WTC11 (cell line): Measurements from ENCODE around the gene CAMK1. TPM values are rescaled to one million over a fixed set of nuclear protein-coding genes. Genes with fewer than 3 reads are reported as not detected.
A peak's percentile ranks its signal among the peaks of the same experiment; 100 is the strongest.

Source experiments
- ATAC-seq: fragments of 200-7000 bp; cut with Tn5 transposase; 2 replicates; pipeline ENCODE4 v1.10.0; 2021; ENCODE audit warnings: mild to moderate bottlenecking, moderate library complexity
- Bru-seq: library from RNA; stranded (reverse); fragments of 400-500 nt; gene quantifications from one replicate; lab custom pipeline; 2021; lab: Mats Ljungman, UMichigan
- CTCF ChIA-PET: fragments of 300-600 bp; sonication (Branson Sonifier 250); formaldehyde crosslinking; loops from one replicate; lab custom pipeline; 2021; ENCODE audit warnings: antibody characterized with exemption; lab: Charles Lee
- POLR2A ChIA-PET: fragments of 350-600 bp; sonication (Branson Sonifier 250); formaldehyde crosslinking; loops from one replicate; lab custom pipeline; 2021; ENCODE audit warnings: antibody characterized with exemption; lab: Charles Lee
- DNase-seq: peaks from one replicate; pipeline ENCODE4 v3.0.0; 2021; ENCODE audit warnings: low spot score
- H3K27ac Mint-ChIP-seq: 2 replicates; pipeline ENCODE4 v1.8.0; 2021; ENCODE audit warnings: mixed read lengths
- H3K27me3 Mint-ChIP-seq: 2 replicates; pipeline ENCODE4 v1.8.0; 2021; ENCODE audit warnings: low read depth, mild to moderate bottlenecking, moderate library complexity, mixed read lengths
- H3K36me3 Mint-ChIP-seq: 2 replicates; pipeline ENCODE4 v1.8.0; 2021; ENCODE audit warnings: mixed read lengths
- H3K4me1 Mint-ChIP-seq: 2 replicates; pipeline ENCODE4 v1.8.0; 2022; ENCODE audit warnings: mixed read lengths
- H3K4me3 Mint-ChIP-seq: 2 replicates; pipeline ENCODE4 v1.8.0; 2021; ENCODE audit warnings: mild to moderate bottlenecking, moderate library complexity, mixed read lengths
- H3K9me3 Mint-ChIP-seq: 2 replicates; pipeline ENCODE4 v1.8.0; 2021; ENCODE audit warnings: mixed read lengths
- CREM ChIP-seq: sonication (generic); formaldehyde crosslinking; IDR thresholded peaks from 2 replicates; pipeline ENCODE4 v1.8.1; 2022; ENCODE audit warnings: mild to moderate bottlenecking, missing genetic modification reagents, moderate library complexity
- ELF4 ChIP-seq: sonication (generic); formaldehyde crosslinking; IDR thresholded peaks from 2 replicates; pipeline ENCODE4 v1.8.1; 2022; ENCODE audit warnings: low read depth, mild to moderate bottlenecking, moderate library complexity, missing genetic modification reagents
- EMX1 ChIP-seq: fragments of 250-450 bp; sonication (Bioruptor Pico); IDR thresholded peaks from 2 replicates; pipeline ENCODE4 v1.8.0; 2021; ENCODE audit warnings: mild to moderate bottlenecking
- ESRRA ChIP-seq: sonication (generic); formaldehyde crosslinking; IDR thresholded peaks from 2 replicates; pipeline ENCODE4 v1.8.1; 2022; ENCODE audit warnings: mild to moderate bottlenecking, missing genetic modification reagents, borderline replicate concordance
- GTF2I ChIP-seq: fragments of 250-450 bp; sonication (Bioruptor Pico); conservative IDR thresholded peaks from 2 replicates; pipeline ENCODE4 v1.4.0; 2021; ENCODE audit warnings: mild to moderate bottlenecking
- NFATC4 ChIP-seq: fragments of 250-450 bp; sonication (Bioruptor Pico); IDR thresholded peaks from 2 replicates; pipeline ENCODE4 v1.9.0; 2021; ENCODE audit warnings: mild to moderate bottlenecking
- NFE2L1 ChIP-seq: sonication (generic); formaldehyde crosslinking; IDR thresholded peaks from 2 replicates; pipeline ENCODE4 v1.8.1; 2023; ENCODE audit warnings: missing genetic modification reagents
- NR2C2 ChIP-seq: sonication (generic); formaldehyde crosslinking; IDR thresholded peaks from 2 replicates; pipeline ENCODE4 v1.8.0; 2022; ENCODE audit warnings: mild to moderate bottlenecking, missing genetic modification reagents
- NR3C1 ChIP-seq: sonication (generic); formaldehyde crosslinking; conservative IDR thresholded peaks from 2 replicates; pipeline ENCODE4 v1.8.1; 2023; ENCODE audit warnings: low read depth, mild to moderate bottlenecking, missing genetic modification reagents
- OVOL2 ChIP-seq: fragments of 250-450 bp; sonication (Bioruptor Pico); IDR thresholded peaks from 2 replicates; pipeline ENCODE4 v1.9.0; 2021; ENCODE audit warnings: mild to moderate bottlenecking, borderline replicate concordance
- SMAD4 ChIP-seq: sonication (generic); formaldehyde crosslinking; IDR thresholded peaks from 2 replicates; pipeline ENCODE4 v1.8.0; 2022; ENCODE audit warnings: mild to moderate bottlenecking, missing genetic modification reagents
- TCF7 ChIP-seq: sonication (generic); formaldehyde crosslinking; IDR thresholded peaks from 2 replicates; pipeline ENCODE4 v1.8.0; 2022; ENCODE audit warnings: mild to moderate bottlenecking, low read depth, missing genetic modification reagents, moderate library complexity
- TEAD1 ChIP-seq: sonication (generic); formaldehyde crosslinking; IDR thresholded peaks from 2 replicates; pipeline ENCODE4 v1.8.0; 2022; ENCODE audit warnings: mild to moderate bottlenecking, missing genetic modification reagents
- TEAD4 ChIP-seq: sonication (generic); formaldehyde crosslinking; IDR thresholded peaks from 2 replicates; pipeline ENCODE4 v1.8.0; 2022; ENCODE audit warnings: mild to moderate bottlenecking, missing genetic modification reagents
- ZNF396 ChIP-seq: fragments of 250-450 bp; sonication (Bioruptor Pico); IDR thresholded peaks from 2 replicates; pipeline ENCODE4 v1.8.0; 2021; ENCODE audit warnings: mild to moderate bottlenecking, moderate library complexity, borderline replicate concordance
- ZNF423 ChIP-seq: fragments of 250-450 bp; sonication (Bioruptor Pico); IDR thresholded peaks from 2 replicates; pipeline ENCODE4 v2.1.2; 2022; ENCODE audit warnings: mild to moderate bottlenecking, moderate library complexity
- long read RNA-seq, 3 experiments: library from RNA in 1 of 3; library from capped mRNA in 1 of 3; library from polyadenylated mRNA in 1 of 3; unstranded in 2 of 3; stranded (forward) in 1 of 3; transcript quantifications; one replicate each; pipeline ENCODE4 v2.0.0, GENCODE V29; 2021
- total RNA-seq: library from RNA; stranded (reverse); gene quantifications from 3 replicates; pipeline ENCODE4 v1.2.3, GENCODE V29; 2021
- TF ChIP-seq, protein P1 (sequence below): sonication (generic); formaldehyde crosslinking; IDR thresholded peaks from 2 replicates; pipeline ENCODE4 v1.8.0; 2022; ENCODE audit warnings: mild to moderate bottlenecking, missing genetic modification reagents
- TF ChIP-seq, protein P2 (sequence below): sonication (generic); formaldehyde crosslinking; IDR thresholded peaks from 2 replicates; pipeline ENCODE4 v1.8.0; 2022; ENCODE audit warnings: mild to moderate bottlenecking, missing genetic modification reagents
- TF ChIP-seq, protein P3 (sequence below): sonication (generic); formaldehyde crosslinking; IDR thresholded peaks from 2 replicates; pipeline ENCODE4 v1.8.1; 2022; ENCODE audit warnings: mild to moderate bottlenecking, moderate library complexity, missing genetic modification reagents
- TF ChIP-seq, protein P4 (sequence below): fragments of 250-450 bp; sonication (Bioruptor Pico); IDR thresholded peaks from 2 replicates; pipeline ENCODE4 v1.9.0; 2021; ENCODE audit warnings: mild to moderate bottlenecking, borderline replicate concordance
- TF ChIP-seq, protein P5 (sequence below): sonication (generic); formaldehyde crosslinking; conservative IDR thresholded peaks from 2 replicates; pipeline ENCODE4 v1.8.1; 2022; ENCODE audit warnings: mild to moderate bottlenecking, missing genetic modification reagents
- TF ChIP-seq, protein P6 (sequence below): fragments of 250-450 bp; sonication (Bioruptor Pico); IDR thresholded peaks from 2 replicates; pipeline ENCODE4 v1.9.0; 2021; ENCODE audit warnings: mild to moderate bottlenecking

The CAMK1 gene
- 3.1 to 6.6 TPM (median 5.9 TPM) in 3 replicates for total RNA-seq
- Bru-seq, nascent RNA, result percentile 36 among the genes with signal in this experiment
- long read RNA-seq, experiment 1, transcript CAMK1-201 (12 exons, 1,488 nt), result major isoform, 12 of 17 reads
- long read RNA-seq, experiment 1, partial matches to known transcripts, result 1 of 17 reads
- long read RNA-seq, experiment 1, other reads (novel, unspliced or antisense), result 4 of 17 reads
- long read RNA-seq, experiment 2, partial matches to known transcripts, result 4 of 13 reads
- long read RNA-seq, experiment 2, other reads (novel, unspliced or antisense), result 4 of 13 reads
- long read RNA-seq, experiment 3, partial matches to known transcripts, result 0 of 1 reads
- long read RNA-seq, experiment 3, other reads (novel, unspliced or antisense), result 1 of 1 reads

DNA sequence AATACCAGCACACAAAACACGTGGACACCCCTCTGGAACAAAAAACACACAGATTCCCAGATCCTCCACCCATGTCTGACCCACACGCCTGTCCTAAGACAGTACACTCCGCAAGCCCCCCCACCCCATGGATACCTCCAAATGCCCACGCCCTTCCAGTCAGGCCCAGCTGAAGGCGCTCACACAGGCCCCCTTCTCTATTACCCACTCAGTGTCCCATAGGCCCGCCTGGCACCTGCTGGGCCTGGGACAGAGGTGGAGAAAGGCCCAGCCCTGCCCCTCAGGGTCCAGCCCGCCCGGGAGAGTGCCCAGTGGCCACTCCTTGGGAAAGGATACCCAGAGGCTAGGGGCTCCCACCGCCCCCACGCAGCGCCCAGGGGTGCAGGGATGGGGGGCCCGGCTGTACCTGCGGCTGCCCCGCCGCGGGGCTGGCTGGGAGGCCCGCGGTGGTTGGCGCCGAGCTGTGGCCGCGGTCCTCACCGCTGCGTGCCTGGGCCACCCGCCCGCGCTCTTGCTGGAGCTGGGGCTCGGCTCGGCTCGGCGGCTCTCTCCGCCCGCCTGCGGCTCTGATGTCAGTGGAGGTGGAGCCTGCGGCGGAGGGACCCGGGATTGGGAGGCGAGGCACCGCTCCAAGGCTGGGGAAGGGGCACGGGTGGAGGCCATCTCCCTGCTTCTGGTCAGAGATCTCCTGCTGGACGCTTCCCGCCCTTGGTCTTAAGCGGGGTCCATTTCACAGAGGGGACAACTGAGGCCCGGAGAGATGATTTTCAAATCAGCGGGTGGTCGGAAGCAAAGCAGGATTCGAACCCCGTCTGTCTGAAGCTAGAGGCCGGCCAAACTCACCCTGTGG lies at the start of gene CAMK1:
TSS of gene CAMK1 (minus strand) at position 522 of the 850 bp plus-strand sequence. CDS start 2,198 bp downstream, outside the sequence.
- TF ChIP-seq, protein P1, sequence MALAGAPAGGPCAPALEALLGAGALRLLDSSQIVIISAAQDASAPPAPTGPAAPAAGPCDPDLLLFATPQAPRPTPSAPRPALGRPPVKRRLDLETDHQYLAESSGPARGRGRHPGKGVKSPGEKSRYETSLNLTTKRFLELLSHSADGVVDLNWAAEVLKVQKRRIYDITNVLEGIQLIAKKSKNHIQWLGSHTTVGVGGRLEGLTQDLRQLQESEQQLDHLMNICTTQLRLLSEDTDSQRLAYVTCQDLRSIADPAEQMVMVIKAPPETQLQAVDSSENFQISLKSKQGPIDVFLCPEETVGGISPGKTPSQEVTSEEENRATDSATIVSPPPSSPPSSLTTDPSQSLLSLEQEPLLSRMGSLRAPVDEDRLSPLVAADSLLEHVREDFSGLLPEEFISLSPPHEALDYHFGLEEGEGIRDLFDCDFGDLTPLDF (CRISPR knock-in tag), result no peak
- TF ChIP-seq TEAD1 (CRISPR knock-in tag), result 0 out of 2 replicates have a peak, but pooled peaks have one; percentile 32
- no peak for TF ChIP-seq NFATC4
- TF ChIP-seq, protein P2, sequence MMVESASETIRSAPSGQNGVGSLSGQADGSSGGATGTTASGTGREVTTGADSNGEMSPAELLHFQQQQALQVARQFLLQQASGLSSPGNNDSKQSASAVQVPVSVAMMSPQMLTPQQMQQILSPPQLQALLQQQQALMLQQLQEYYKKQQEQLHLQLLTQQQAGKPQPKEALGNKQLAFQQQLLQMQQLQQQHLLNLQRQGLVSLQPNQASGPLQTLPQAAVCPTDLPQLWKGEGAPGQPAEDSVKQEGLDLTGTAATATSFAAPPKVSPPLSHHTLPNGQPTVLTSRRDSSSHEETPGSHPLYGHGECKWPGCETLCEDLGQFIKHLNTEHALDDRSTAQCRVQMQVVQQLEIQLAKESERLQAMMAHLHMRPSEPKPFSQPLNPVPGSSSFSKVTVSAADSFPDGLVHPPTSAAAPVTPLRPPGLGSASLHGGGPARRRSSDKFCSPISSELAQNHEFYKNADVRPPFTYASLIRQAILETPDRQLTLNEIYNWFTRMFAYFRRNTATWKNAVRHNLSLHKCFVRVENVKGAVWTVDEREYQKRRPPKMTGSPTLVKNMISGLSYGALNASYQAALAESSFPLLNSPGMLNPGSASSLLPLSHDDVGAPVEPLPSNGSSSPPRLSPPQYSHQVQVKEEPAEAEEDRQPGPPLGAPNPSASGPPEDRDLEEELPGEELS, result no peak
- TF ChIP-seq ESRRA (CRISPR knock-in tag), result no peak
- no peak for TF ChIP-seq NR2C2
- no peak for TF ChIP-seq NFE2L1
- no peak for TF ChIP-seq TCF7 (CRISPR knock-in tag)
- peak; percentile 80; the same call in 1 of the 2 replicates for TF ChIP-seq GTF2I (CRISPR knock-in tag)
- 0 out of 2 replicates have a peak, but pooled peaks have one; percentile 21 for TF ChIP-seq ZNF423 (CRISPR knock-in tag)
- no peak for TF ChIP-seq NR3C1 (CRISPR knock-in tag)
- peak; percentile 44; the same call in 1 of the 2 replicates for TF ChIP-seq EMX1 (CRISPR knock-in tag)
- TF ChIP-seq ZNF396, result no peak
- TF ChIP-seq, protein P3, sequence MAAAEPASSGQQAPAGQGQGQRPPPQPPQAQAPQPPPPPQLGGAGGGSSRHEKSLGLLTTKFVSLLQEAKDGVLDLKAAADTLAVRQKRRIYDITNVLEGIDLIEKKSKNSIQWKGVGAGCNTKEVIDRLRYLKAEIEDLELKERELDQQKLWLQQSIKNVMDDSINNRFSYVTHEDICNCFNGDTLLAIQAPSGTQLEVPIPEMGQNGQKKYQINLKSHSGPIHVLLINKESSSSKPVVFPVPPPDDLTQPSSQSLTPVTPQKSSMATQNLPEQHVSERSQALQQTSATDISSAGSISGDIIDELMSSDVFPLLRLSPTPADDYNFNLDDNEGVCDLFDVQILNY (CRISPR knock-in tag), result peak; percentile 44; the same call in 1 of the 2 replicates
- H3K36me3 Mint-ChIP-seq, result no peaks in the 10 kb centered on the region
- peaks cover 79% of the 10 kb centered on the region for H3K27me3 Mint-ChIP-seq
- ChIA-PET CTCF (interaction anchor here (0.9 to 2.8 kb wide), 6 partner anchors 13 to 177 kb away, joined by 3 to 13 read pairs (median 3); partner anchors contain the start of genes ARPC4 and TADA3), POLR2A (interaction anchor here (1.4 to 1.5 kb wide), 2 partner anchors 20 to 23 kb away, joined by 3 to 8 read pairs; partner anchors contain the start of genes ARPC4 and OGG1)
- peak within 1 kb of the TSS; percentile 69 for H3K4me3 Mint-ChIP-seq
- ATAC-seq (peak; percentile 93), DNase-seq (peak; percentile 75)
- H3K27ac Mint-ChIP-seq, result no peak within 1 kb of the TSS
- no peaks in the 10 kb centered on the region for H3K9me3 Mint-ChIP-seq
- H3K4me1 Mint-ChIP-seq, result peaks cover 15% of the 10 kb centered on the region

DNA sequence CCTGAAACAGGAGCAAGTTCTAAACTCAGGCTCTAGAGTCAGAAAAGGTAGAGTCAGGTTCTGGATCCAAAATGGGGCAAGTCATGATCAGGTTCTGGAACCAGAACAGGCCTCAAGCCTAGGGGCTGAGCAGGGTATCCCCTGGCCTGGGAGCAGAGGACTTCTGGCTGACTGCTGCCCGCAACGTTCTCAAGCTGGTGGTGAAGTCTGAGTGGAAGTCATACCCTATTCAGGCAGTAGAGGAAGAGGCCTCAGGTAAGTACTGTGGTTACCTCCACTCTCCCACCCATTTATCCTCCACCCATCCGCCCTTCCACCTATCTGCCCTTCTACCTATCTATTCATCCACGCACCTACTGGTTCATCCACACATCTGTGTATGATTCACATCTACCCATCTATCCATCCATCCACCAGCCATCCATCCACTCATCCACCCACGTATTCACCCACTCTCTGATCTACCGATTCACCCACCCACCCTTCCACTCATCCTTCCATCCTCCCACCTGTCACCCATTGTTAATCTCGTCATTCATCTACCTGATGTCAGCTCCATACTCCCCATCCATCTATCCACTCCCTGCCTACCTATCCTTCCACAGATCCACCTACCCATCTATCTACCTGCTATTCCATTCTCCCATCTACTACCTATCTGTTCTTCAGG lies 49.1 kb upstream of the CAMK1 start:
- H3K9me3 Mint-ChIP-seq, result no peaks in the 10 kb centered on the region
- H3K4me3 Mint-ChIP-seq, result no peak overlapping the region
- no peak overlapping the region for H3K27ac Mint-ChIP-seq
- ChIA-PET CTCF (interaction anchor here (1.0 to 1.1 kb wide), 2 partner anchors 115 to 128 kb away, joined by 3 to 4 read pairs; partner anchors contain the start of gene CRELD1), POLR2A (no interaction called here)
- H3K4me1 Mint-ChIP-seq, result no peaks in the 10 kb centered on the region
- no peak for ATAC-seq
- H3K27me3 Mint-ChIP-seq, result no peaks in the 10 kb centered on the region; the same call in 1 of the 2 replicates
- H3K36me3 Mint-ChIP-seq, result no peaks in the 10 kb centered on the region
- DNase-seq, result no peak
- TF ChIP-seq OVOL2 (CRISPR knock-in tag), result no peak
- TF ChIP-seq, protein P4, sequence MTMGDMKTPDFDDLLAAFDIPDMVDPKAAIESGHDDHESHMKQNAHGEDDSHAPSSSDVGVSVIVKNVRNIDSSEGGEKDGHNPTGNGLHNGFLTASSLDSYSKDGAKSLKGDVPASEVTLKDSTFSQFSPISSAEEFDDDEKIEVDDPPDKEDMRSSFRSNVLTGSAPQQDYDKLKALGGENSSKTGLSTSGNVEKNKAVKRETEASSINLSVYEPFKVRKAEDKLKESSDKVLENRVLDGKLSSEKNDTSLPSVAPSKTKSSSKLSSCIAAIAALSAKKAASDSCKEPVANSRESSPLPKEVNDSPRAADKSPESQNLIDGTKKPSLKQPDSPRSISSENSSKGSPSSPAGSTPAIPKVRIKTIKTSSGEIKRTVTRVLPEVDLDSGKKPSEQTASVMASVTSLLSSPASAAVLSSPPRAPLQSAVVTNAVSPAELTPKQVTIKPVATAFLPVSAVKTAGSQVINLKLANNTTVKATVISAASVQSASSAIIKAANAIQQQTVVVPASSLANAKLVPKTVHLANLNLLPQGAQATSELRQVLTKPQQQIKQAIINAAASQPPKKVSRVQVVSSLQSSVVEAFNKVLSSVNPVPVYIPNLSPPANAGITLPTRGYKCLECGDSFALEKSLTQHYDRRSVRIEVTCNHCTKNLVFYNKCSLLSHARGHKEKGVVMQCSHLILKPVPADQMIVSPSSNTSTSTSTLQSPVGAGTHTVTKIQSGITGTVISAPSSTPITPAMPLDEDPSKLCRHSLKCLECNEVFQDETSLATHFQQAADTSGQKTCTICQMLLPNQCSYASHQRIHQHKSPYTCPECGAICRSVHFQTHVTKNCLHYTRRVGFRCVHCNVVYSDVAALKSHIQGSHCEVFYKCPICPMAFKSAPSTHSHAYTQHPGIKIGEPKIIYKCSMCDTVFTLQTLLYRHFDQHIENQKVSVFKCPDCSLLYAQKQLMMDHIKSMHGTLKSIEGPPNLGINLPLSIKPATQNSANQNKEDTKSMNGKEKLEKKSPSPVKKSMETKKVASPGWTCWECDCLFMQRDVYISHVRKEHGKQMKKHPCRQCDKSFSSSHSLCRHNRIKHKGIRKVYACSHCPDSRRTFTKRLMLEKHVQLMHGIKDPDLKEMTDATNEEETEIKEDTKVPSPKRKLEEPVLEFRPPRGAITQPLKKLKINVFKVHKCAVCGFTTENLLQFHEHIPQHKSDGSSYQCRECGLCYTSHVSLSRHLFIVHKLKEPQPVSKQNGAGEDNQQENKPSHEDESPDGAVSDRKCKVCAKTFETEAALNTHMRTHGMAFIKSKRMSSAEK (CRISPR knock-in tag), result no peak
- TF ChIP-seq, protein P5, sequence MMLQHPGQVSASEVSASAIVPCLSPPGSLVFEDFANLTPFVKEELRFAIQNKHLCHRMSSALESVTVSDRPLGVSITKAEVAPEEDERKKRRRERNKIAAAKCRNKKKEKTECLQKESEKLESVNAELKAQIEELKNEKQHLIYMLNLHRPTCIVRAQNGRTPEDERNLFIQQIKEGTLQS (CRISPR knock-in tag), result no peak
- TF ChIP-seq TEAD4 (CRISPR knock-in tag), result no peak
- TF ChIP-seq ELF4 (CRISPR knock-in tag), result no peak
- TF ChIP-seq, protein P6, sequence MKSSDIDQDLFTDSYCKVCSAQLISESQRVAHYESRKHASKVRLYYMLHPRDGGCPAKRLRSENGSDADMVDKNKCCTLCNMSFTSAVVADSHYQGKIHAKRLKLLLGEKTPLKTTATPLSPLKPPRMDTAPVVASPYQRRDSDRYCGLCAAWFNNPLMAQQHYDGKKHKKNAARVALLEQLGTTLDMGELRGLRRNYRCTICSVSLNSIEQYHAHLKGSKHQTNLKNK (CRISPR knock-in tag), result no peak
- TF ChIP-seq SMAD4 (CRISPR knock-in tag), result no peak
- no peak for TF ChIP-seq EMX1 (CRISPR knock-in tag)
- no peak for TF ChIP-seq CREM (CRISPR knock-in tag)
